ENCODE results near the gene PPEF1. TPM values are rescaled to one million over a fixed set of nuclear protein-coding genes. Genes with fewer than 3 reads are reported as not detected.
"Not testable (repeated sequence)": the region's sequence is repeated elsewhere in the genome, so short reads cannot be mapped to it uniquely, and the experiment has no call there.

PPEF1 gene
- total and polyA plus RNA-seq, 4 donors, result 0.23 to 0.75 TPM; not detected in 2

DNA sequence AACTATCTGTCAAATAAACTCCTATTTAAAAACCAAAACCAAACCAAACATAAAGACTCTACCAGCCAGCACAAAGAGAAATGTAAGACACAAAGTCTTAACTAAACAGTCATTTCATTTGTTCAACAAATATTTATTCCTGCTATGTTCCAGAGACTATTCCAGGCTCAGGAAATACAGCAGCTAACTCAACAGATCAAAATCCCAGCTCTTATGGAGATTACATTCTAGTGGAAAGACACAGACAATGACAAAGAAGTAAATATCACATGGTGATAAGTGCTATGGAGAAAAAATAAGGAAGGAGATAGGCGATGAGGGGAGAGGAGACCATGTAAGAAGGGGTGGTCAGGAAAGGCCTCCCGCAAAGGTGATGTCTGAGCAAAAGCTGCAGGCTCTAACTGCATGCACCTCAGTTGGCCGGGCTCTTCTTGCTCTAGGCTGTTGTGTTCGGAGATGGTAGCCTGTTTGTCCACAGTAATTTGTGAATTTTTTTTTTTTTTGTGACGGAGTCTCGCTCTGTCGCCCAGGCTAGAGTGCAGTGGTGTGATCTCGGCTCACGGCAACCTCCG lies 15.1 kb downstream of the PPEF1 start:
- H3K27me3 ChIP-seq (ENCODE audit: control insufficient read depth in 1 of 2, insufficient read depth in 2 of 2, low read length in 1 of 2), result no peaks in the 10 kb centered on the region
- H3K36me3 ChIP-seq (ENCODE audit: control insufficient read depth in 1 of 2, insufficient read depth in 2 of 2, low read length in 1 of 2), result no peaks in the 10 kb centered on the region
- 92 to 95% methylated on average over 10 of the region's 10 CpGs for WGBS, 2 donors
- intact Hi-C loops (cut with DNase I), result no loop called here
- ATAC-seq (ENCODE audit: low FRiP score) (no peak), DNase-seq (no peak)
- H3K4me1 ChIP-seq (ENCODE audit: control insufficient read depth in 1 of 2, insufficient read depth in 2 of 2, low read length in 2 of 2), result no peaks in the 10 kb centered on the region
- H3K9me3 ChIP-seq (ENCODE audit: control insufficient read depth, low read length), result no peaks in the 10 kb centered on the region
- no peak overlapping the region for H3K27ac ChIP-seq (ENCODE audit: low read depth in 1 of 2, low read length in 2 of 2)
- no peak overlapping the region for H3K4me3 ChIP-seq (ENCODE audit: low read length in 2 of 2)

DNA sequence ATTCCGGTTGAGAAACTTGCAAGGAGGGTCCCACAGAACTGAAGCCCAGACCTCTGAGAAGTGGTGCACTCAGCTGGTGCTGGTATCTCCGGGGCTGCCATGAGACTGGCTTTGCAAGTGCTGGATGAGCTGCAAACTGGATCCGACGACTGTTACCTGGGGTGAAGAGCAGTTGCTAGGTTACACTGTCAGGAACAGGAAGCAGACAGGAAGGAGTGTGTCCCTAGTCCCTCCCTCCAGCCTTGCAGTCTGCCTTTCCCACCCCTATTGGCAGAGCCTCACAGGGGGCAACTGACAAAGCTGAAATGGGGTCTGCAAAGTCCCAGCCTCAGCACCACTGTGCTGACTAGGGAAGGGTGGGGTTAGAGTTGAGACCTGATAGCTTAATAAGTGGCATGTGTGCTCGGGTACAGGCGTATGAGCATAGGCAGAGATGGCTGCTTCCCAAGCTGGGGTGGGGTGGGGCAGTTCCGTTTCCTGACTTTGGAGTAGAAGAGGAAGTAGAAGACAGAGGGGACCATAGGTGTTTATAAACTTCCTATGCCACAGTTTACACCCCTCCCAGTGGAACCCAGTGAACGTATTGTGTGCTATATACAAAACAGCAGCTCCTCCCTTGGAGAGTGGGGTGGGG lies 18.0 kb downstream of the PPEF1 start:
- intact Hi-C loops (cut with DNase I), result no loop called here
- no peaks in the 10 kb centered on the region for H3K27me3 ChIP-seq (ENCODE audit: control insufficient read depth in 1 of 2, insufficient read depth in 2 of 2, low read length in 1 of 2)

DNA sequence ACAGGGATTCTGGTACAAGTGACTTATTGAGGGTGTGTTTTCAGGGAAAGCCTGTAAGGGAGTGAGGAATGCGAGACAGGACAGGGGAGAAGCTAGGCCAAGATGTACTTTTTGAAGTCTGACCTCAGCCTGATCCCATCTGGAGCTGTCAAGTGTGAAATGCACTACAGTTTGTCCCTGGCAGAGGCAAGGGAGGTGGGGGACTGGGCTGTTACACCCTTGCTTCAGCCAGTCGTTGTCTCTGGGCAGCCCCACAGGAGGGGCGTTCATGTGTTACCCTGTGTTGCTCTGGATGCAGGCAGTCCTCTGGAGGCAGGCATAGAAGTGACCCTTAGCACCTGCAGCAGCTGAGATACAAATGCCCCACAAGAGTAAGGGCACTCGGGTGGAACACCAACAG lies 25.8 kb downstream of the PPEF1 start:
- no peak for ATAC-seq (ENCODE audit: low FRiP score)

More for the DNA sequence above, 18.0 kb downstream of the PPEF1 start:
- no peaks in the 10 kb centered on the region for H3K9me3 ChIP-seq (ENCODE audit: control insufficient read depth, low read length)
- no peak overlapping the region for H3K4me3 ChIP-seq (ENCODE audit: low read length in 2 of 2)
- WGBS, 2 donors, result 77 to 80% methylated on average over 8 of the region's 8 CpGs
- DNase-seq (no peak), ATAC-seq (ENCODE audit: low FRiP score) (no peak)
- H3K4me1 ChIP-seq (ENCODE audit: control insufficient read depth in 1 of 2, insufficient read depth in 2 of 2, low read length in 2 of 2), result no peaks in the 10 kb centered on the region
- H3K27ac ChIP-seq (ENCODE audit: low read depth in 1 of 2, low read length in 2 of 2), result no peak overlapping the region
- H3K36me3 ChIP-seq (ENCODE audit: control insufficient read depth in 1 of 2, insufficient read depth in 2 of 2, low read length in 1 of 2), result no peaks in the 10 kb centered on the region

DNA sequence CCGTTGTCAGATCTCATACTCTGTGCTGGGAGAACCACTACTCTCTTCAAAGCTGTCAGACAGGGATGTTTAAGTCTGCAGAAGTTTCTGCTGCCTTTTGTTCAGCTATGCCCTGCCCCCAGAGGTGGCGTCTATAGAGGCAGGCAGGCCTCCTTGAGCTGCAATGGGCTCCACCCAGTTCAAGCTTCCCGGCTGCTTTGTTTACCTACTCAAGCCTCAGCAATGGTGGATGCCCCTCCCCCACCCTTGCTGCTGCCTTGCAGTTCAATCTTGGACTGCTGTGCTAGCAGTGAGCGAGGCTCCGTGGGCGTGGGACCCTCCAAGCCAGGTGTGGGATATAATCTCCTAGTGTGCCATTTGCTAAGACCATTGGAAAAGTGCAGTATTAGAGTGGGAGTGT lies 32.2 kb downstream of the PPEF1 start:
- H3K27ac ChIP-seq (ENCODE audit: low read depth in 1 of 2, low read length in 2 of 2); DNase-seq; H3K4me3 ChIP-seq (ENCODE audit: low read length in 2 of 2); H3K9me3 ChIP-seq (ENCODE audit: control insufficient read depth, low read length); H3K4me1 ChIP-seq (ENCODE audit: control insufficient read depth in 1 of 2, insufficient read depth in 2 of 2, low read length in 2 of 2); ATAC-seq (ENCODE audit: low FRiP score); H3K36me3 ChIP-seq (ENCODE audit: control insufficient read depth in 1 of 2, insufficient read depth in 2 of 2, low read length in 1 of 2); H3K27me3 ChIP-seq (ENCODE audit: control insufficient read depth in 1 of 2, insufficient read depth in 2 of 2, low read length in 1 of 2); intact Hi-C loops (cut with DNase I): not testable (repeated sequence)
- 78 to 79% methylated on average over 6 of the region's 6 CpGs for WGBS, 2 donors

More for the DNA sequence above, 25.8 kb downstream of the PPEF1 start:
- Histone ChIP-seq H3K36me3 (ENCODE audit: control insufficient read depth in 1 of 2, insufficient read depth in 2 of 2, low read length in 1 of 2) (no peaks in the 10 kb centered on the region), H3K4me3 (ENCODE audit: low read length in 2 of 2) (no peak overlapping the region), H3K9me3 (ENCODE audit: control insufficient read depth, low read length) (no peaks in the 10 kb centered on the region), H3K27ac (ENCODE audit: low read depth in 1 of 2, low read length in 2 of 2) (no peak overlapping the region), H3K4me1 (ENCODE audit: control insufficient read depth in 1 of 2, insufficient read depth in 2 of 2, low read length in 2 of 2) (no peaks in the 10 kb centered on the region), H3K27me3 (ENCODE audit: control insufficient read depth in 1 of 2, insufficient read depth in 2 of 2, low read length in 1 of 2) (no peaks in the 10 kb centered on the region)
- no peak for DNase-seq
- 55 to 62% methylated on average over 4 of the region's 4 CpGs for WGBS, 2 donors
- intact Hi-C loops (cut with DNase I), result no loop called here

DNA sequence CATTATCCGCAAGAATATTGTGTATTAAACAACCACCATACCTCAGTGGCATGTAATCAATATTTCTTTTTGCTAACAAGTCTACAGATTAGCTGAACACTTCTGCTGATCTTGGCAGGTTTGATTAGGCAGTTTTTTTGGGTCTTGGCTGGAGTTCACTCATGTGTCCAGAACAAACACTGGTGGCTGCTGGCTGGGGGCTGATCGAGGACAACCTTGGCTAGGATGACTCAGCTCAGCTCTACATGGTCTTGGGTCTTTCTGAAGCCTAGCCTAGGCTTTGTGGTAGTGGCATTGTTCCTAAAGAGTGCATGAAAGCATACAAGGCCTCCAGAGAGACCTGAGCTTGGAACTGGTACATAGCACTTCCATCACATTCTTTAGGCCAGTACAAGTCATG lies 41.1 kb downstream of the PPEF1 start:
- no peaks in the 10 kb centered on the region for H3K4me1 ChIP-seq (ENCODE audit: control insufficient read depth in 1 of 2, insufficient read depth in 2 of 2, low read length in 2 of 2)
- H3K27me3 ChIP-seq (ENCODE audit: control insufficient read depth in 1 of 2, insufficient read depth in 2 of 2, low read length in 1 of 2), result no peaks in the 10 kb centered on the region
- H3K4me3 ChIP-seq (ENCODE audit: low read length in 2 of 2), result no peak overlapping the region
- no peak for ATAC-seq (ENCODE audit: low FRiP score)
- intact Hi-C loops (cut with DNase I), result no loop called here
- no peak overlapping the region for H3K27ac ChIP-seq (ENCODE audit: low read depth in 1 of 2, low read length in 2 of 2)
- H3K36me3 ChIP-seq (ENCODE audit: control insufficient read depth in 1 of 2, insufficient read depth in 2 of 2, low read length in 1 of 2), result no peaks in the 10 kb centered on the region
- WGBS, 2 donors, result 17 to 30% methylated on average over 2 of the region's 2 CpGs
- H3K9me3 ChIP-seq (ENCODE audit: control insufficient read depth, low read length), result no peaks in the 10 kb centered on the region
- DNase-seq, result no peak

DNA sequence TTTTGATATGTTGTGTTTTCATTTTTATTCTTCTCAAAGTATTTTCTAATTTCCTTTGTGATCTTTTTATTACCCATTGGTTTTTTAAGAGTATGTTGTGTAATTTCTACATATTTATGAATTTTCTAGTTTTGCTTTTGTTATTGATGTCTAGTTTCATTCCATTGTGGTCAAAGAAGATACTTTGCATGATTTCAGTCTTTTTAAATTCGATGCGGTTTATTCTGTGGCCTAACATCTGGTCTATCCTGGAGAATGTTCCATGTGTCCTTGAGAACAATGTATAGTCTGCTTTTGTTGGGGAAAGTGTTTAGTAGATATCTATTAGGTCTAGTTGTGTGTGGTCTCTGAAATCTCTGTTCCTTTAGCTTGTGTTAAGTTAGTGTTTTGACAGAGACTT lies 46.2 kb downstream of the PPEF1 start:
- intact Hi-C loops (cut with DNase I), result no loop called here
- Histone ChIP-seq H3K4me3 (ENCODE audit: low read length in 2 of 2) (no peak overlapping the region), H3K27me3 (ENCODE audit: control insufficient read depth in 1 of 2, insufficient read depth in 2 of 2, low read length in 1 of 2) (no peaks in the 10 kb centered on the region), H3K9me3 (ENCODE audit: control insufficient read depth, low read length) (no peaks in the 10 kb centered on the region), H3K4me1 (ENCODE audit: control insufficient read depth in 1 of 2, insufficient read depth in 2 of 2, low read length in 2 of 2) (no peaks in the 10 kb centered on the region), H3K27ac (ENCODE audit: low read depth in 1 of 2, low read length in 2 of 2) (no peak overlapping the region), H3K36me3 (ENCODE audit: control insufficient read depth in 1 of 2, insufficient read depth in 2 of 2, low read length in 1 of 2) (no peaks in the 10 kb centered on the region)
- DNase-seq (no peak), ATAC-seq (ENCODE audit: low FRiP score) (no peak)
- WGBS, 2 donors, result 83 to 96% methylated on average over 2 of the region's 2 CpGs

DNA sequence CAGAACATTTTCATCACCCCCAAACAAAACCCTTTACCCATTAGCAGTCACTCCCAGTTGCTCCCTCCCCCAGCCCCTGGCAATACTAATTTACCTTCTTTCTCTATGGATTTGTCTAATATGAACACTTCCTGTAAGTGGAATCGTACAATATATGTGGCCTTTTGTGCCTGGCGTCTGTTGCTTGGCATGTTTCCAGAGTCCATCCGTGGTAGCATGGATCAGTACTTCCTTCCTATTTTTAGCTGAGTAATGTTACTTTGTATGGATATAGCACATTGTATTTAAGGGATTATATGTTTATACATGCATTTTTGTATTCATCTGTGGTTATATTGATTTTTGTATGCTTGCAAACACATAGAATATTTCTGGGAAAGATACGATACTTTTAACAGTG lies 48.2 kb downstream of the PPEF1 start:
- Histone ChIP-seq H3K4me3 (ENCODE audit: low read length in 2 of 2) (no peak overlapping the region), H3K4me1 (ENCODE audit: control insufficient read depth in 1 of 2, insufficient read depth in 2 of 2, low read length in 2 of 2) (no peaks in the 10 kb centered on the region), H3K9me3 (ENCODE audit: control insufficient read depth, low read length) (no peaks in the 10 kb centered on the region), H3K27me3 (ENCODE audit: control insufficient read depth in 1 of 2, insufficient read depth in 2 of 2, low read length in 1 of 2) (no peaks in the 10 kb centered on the region), H3K36me3 (ENCODE audit: control insufficient read depth in 1 of 2, insufficient read depth in 2 of 2, low read length in 1 of 2) (no peaks in the 10 kb centered on the region), H3K27ac (ENCODE audit: low read depth in 1 of 2, low read length in 2 of 2) (no peak overlapping the region)
- DNase-seq (no peak), ATAC-seq (ENCODE audit: low FRiP score) (no peak)
- WGBS, 2 donors, result 52 to 64% methylated on average over 4 of the region's 4 CpGs
- intact Hi-C loops (cut with DNase I), result no loop called here

DNA sequence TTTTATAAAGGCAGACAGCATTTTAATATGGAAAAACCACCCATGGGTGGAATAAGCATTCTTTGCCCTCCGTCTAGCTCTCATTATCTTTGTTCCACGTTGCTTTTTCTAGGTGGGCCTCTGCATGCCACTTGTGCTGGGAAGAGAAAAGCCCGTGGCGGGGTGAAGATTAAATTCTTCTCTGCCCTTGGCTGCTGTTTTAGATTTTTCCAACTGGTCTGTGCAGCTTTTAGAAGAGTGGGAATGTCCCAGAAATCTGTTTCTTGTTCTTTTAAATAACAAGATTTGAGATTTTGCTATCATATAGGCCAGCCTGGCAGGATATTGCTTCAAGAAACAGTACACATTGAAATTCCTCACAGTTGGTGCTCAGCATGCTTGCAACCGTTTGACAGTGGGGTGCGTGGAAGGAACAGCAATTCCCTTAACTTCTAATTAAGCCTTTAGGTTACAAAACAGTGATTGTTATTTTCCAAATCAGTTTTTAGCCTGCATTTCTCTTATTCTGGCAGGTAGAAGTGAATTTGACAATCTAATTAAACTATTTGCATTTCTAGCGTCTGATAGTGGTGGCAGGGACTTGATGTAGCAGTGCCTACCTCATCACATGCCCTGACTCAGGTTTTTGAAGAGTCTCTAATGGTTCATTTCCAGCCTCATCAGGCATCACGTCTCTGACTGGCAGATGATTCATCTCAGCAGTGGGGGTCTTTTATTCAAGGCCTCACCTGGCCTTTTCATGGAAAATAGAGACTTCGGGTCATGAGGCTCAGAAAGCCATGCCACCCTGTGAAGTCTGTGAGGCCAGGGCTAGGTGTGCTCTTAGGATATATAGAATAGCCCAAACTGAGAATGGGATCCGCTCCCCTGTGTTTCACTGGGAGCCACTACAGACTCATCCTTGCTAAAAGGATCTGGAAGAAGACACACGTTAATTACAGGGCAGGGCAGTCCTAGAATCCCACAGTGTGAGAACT lies 50.8 kb downstream of the PPEF1 start:
- H3K4me3 ChIP-seq (ENCODE audit: low read length in 2 of 2), result no peak overlapping the region
- H3K36me3 ChIP-seq (ENCODE audit: control insufficient read depth in 1 of 2, insufficient read depth in 2 of 2, low read length in 1 of 2), result no peaks in the 10 kb centered on the region
- H3K27me3 ChIP-seq (ENCODE audit: control insufficient read depth in 1 of 2, insufficient read depth in 2 of 2, low read length in 1 of 2), result no peaks in the 10 kb centered on the region
- H3K27ac ChIP-seq (ENCODE audit: low read depth in 1 of 2, low read length in 2 of 2), result no peak overlapping the region
- ATAC-seq (ENCODE audit: low FRiP score) (no peak), DNase-seq (no peak)
- H3K4me1 ChIP-seq (ENCODE audit: control insufficient read depth in 1 of 2, insufficient read depth in 2 of 2, low read length in 2 of 2), result no peaks in the 10 kb centered on the region
- WGBS, 2 donors, result 58 to 70% methylated on average over 11 of the region's 11 CpGs
- intact Hi-C loops (cut with DNase I), result no loop called here
- H3K9me3 ChIP-seq (ENCODE audit: control insufficient read depth, low read length), result no peaks in the 10 kb centered on the region

All from aorta (tissue), 5 donors.